Loucy (cell line): ENCODE measurements around the gene SNU13.

Experiments
- EZH2phosphoT487 ChIP-seq: fragments of 200-600 bp; IDR thresholded peaks from 2 replicates; pipeline ENCODE4 v1.6.1; 2018; ENCODE audit warnings: antibody characterized with exemption, mild to moderate bottlenecking, moderate library complexity, borderline replicate concordance
- TF ChIP-seq, protein P1 (sequence below): fragments of 200-600 bp; sonication (generic); conservative IDR thresholded peaks from 2 replicates; pipeline ENCODE4 v1.5.1; 2014; ENCODE audit warnings: mild to moderate bottlenecking, antibody characterized with exemption, low read length

GRCh38 chr22:41648432-41648831, 40.2 kb downstream of the SNU13 start:
- TF ChIP-seq, protein P1, sequence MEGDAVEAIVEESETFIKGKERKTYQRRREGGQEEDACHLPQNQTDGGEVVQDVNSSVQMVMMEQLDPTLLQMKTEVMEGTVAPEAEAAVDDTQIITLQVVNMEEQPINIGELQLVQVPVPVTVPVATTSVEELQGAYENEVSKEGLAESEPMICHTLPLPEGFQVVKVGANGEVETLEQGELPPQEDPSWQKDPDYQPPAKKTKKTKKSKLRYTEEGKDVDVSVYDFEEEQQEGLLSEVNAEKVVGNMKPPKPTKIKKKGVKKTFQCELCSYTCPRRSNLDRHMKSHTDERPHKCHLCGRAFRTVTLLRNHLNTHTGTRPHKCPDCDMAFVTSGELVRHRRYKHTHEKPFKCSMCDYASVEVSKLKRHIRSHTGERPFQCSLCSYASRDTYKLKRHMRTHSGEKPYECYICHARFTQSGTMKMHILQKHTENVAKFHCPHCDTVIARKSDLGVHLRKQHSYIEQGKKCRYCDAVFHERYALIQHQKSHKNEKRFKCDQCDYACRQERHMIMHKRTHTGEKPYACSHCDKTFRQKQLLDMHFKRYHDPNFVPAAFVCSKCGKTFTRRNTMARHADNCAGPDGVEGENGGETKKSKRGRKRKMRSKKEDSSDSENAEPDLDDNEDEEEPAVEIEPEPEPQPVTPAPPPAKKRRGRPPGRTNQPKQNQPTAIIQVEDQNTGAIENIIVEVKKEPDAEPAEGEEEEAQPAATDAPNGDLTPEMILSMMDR, result no peak
- TF ChIP-seq EZH2phosphoT487, result no peak
